ENCODE data around the gene ANKRD6. TPM values are rescaled to one million over a fixed set of nuclear protein-coding genes. Genes with fewer than 3 reads are reported as not detected.
A peak's percentile ranks its signal among the peaks of the same experiment; 100 is the strongest.

Gene ANKRD6
- total RNA-seq, 6 donors from 2014 or later, result 14.5 to 60.8 (median 30.7) TPM

DNA sequence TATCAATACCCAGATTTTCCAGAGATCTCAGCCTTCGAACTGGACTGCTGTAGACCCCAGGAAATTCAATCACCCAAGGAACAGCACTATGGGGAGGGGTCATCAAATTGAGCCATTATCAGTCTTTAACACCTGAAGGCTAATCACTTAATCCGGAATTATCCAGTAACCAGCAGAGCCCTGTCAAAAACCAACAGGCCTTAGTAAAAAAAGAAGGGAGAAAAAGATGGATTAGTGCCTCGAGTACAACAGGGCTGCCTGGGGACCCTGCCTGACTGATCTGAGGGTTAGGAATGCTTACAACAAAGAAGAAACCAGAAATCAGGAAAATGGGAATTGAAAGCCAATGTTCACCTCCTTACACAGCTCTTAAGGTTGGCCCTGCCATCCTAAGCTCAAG, 28.4 kb upstream of the ANKRD6 start:
- ATAC-seq (ENCODE audit: low FRiP score in 2 of 2) (no peak), DNase-seq (no peak)
- WGBS, 2 donors, result 80 to 88% methylated on average over 3 of the region's 3 CpGs

DNA sequence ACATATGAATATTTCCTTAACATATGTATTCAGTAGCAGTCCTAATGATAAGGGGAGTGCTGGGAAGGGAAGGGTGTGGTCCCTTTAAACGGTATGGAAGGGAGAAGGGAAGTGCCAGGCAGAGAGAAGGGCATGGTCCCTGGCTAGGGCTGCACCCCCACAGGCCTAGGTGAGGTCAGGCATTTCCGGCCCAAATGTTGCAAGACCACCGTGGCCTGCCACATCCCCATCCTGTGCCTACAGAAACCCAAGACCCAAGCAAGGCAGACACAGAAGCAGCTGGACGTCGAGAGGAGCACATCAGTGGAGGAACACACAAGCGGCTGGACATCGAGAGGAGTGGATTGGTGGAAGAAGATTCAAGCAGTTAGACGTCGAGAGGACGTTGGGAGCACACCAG, 26.8 kb upstream of the ANKRD6 start:
- no peak overlapping the region for H3K4me3 ChIP-seq
- no peaks in the 10 kb centered on the region for H3K9me3 ChIP-seq
- TF ChIP-seq EP300 (IDR thresholded peaks at IDR 0.05), result no peak
- no peak for TF ChIP-seq POLR2AphosphoS5 (IDR thresholded peaks at IDR 0.05)
- no peak for TF ChIP-seq POLR2A (IDR thresholded peaks at IDR 0.05)
- TF ChIP-seq, protein P1, sequence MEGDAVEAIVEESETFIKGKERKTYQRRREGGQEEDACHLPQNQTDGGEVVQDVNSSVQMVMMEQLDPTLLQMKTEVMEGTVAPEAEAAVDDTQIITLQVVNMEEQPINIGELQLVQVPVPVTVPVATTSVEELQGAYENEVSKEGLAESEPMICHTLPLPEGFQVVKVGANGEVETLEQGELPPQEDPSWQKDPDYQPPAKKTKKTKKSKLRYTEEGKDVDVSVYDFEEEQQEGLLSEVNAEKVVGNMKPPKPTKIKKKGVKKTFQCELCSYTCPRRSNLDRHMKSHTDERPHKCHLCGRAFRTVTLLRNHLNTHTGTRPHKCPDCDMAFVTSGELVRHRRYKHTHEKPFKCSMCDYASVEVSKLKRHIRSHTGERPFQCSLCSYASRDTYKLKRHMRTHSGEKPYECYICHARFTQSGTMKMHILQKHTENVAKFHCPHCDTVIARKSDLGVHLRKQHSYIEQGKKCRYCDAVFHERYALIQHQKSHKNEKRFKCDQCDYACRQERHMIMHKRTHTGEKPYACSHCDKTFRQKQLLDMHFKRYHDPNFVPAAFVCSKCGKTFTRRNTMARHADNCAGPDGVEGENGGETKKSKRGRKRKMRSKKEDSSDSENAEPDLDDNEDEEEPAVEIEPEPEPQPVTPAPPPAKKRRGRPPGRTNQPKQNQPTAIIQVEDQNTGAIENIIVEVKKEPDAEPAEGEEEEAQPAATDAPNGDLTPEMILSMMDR (IDR thresholded peaks at IDR 0.05), result no peak
- H3K27me3 ChIP-seq, result no peaks in the 10 kb centered on the region
- no peaks in the 10 kb centered on the region for H3K36me3 ChIP-seq
- peak in 1 of 2 donors; percentile 19 for ATAC-seq (ENCODE audit: low FRiP score in 2 of 2)
- no peak for DNase-seq
- peaks cover 4 to 10% (median 6%) of the 10 kb centered on the region in 4 donors for H3K4me1 ChIP-seq
- WGBS, 2 donors, result 48 to 53% methylated on average over 10 of the region's 10 CpGs
- H3K27ac ChIP-seq, result no peak overlapping the region

More for the DNA sequence above, 28.4 kb upstream of the ANKRD6 start:
- Histone ChIP-seq H3K9me3 (no peaks in the 10 kb centered on the region), H3K36me3 (no peaks in the 10 kb centered on the region), H3K27me3 (no peaks in the 10 kb centered on the region), H3K27ac (no peak overlapping the region), H3K4me1 (peaks cover 0 to 2% (median 0%) of the 10 kb centered on the region in 4 donors), H3K4me3 (no peak overlapping the region)
- TF ChIP-seq, protein P1 (IDR thresholded peaks at IDR 0.05), result no peak
- TF ChIP-seq POLR2A (IDR thresholded peaks at IDR 0.05) (no peak), POLR2AphosphoS5 (IDR thresholded peaks at IDR 0.05) (no peak), EP300 (IDR thresholded peaks at IDR 0.05) (no peak)

DNA sequence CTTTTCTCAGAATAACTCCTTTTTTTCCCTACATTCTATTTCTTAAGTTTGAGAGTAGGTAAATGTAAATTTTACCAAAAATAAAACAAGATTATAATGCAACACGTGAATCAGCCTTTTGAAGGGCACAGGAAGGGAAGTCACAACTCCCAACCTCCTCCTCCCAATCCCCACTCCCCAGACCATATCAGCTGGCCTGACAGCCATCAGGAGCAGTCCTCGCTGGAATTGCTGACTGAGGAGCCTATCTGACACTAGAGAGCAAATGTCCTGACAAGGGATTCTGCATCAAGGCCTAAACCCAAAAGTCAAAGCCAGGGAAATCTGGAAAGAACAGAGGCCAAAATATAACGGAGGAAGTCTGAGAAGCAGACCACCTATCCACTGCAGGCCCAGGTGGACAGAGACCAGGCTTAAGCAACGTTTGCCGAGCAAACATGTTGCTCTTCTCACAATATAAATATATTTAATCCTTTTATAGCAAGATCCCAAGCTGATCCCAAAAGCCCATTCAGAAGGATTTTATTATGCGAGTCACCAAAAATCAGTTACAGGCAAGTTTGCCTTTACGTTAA, 23.4 kb upstream of the ANKRD6 start:
- Histone ChIP-seq H3K4me1 (peaks cover 11 to 21% (median 17%) of the 10 kb centered on the region in 4 donors), H3K27me3 (no peaks in the 10 kb centered on the region), H3K36me3 (no peaks in the 10 kb centered on the region), H3K27ac (no peak overlapping the region), H3K4me3 (no peak overlapping the region), H3K9me3 (no peaks in the 10 kb centered on the region)
- 78 to 80% methylated on average over 7 of the region's 7 CpGs for WGBS, 2 donors
- ATAC-seq (ENCODE audit: low FRiP score in 2 of 2) (no peak), DNase-seq (no peak)
- TF ChIP-seq EP300 (IDR thresholded peaks at IDR 0.05) (no peak), POLR2AphosphoS5 (IDR thresholded peaks at IDR 0.05) (no peak), POLR2A (IDR thresholded peaks at IDR 0.05) (no peak)
- TF ChIP-seq, protein P1 (IDR thresholded peaks at IDR 0.05), result no peak

DNA sequence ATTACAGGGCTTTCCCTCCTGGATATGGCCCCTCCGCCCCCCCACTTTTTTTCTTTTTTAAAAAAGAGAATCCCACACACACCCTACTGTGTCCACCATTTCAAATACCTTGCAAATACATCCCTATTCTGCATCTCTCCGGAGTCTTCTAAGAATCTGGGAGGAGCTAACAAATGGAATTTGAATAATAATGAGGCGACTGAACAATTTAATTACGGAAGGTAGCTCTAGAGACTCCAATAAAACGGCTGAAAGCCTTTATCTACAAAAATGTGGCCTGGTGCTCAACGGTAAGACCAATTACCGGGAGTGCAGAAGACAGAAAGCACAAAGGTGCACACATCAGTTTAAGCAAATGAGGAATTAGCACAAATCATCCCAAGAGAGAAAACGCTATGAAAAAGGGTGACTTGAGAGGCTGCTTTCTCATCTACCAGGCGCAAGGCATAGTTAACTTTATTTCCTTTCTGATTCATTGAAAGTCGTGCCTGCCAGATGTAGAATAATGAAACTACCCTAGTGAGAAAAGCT, 22.7 kb upstream of the ANKRD6 start:
- Histone ChIP-seq H3K27ac (no peak overlapping the region), H3K27me3 (no peaks in the 10 kb centered on the region), H3K4me3 (peak overlapping the region in 2 of 4 donors; percentile 70 to 77), H3K36me3 (no peaks in the 10 kb centered on the region), H3K9me3 (no peaks in the 10 kb centered on the region), H3K4me1 (peaks cover 11 to 21% (median 17%) of the 10 kb centered on the region in 4 donors)
- ATAC-seq (ENCODE audit: low FRiP score in 2 of 2) (no peak), DNase-seq (no peak)
- no peak for TF ChIP-seq EP300 (IDR thresholded peaks at IDR 0.05)
- no peak for TF ChIP-seq POLR2A (IDR thresholded peaks at IDR 0.05)
- TF ChIP-seq POLR2AphosphoS5 (IDR thresholded peaks at IDR 0.05), result no peak
- TF ChIP-seq, protein P1 (IDR thresholded peaks at IDR 0.05), result no peak
- WGBS, 2 donors, result 65 to 72% methylated on average over 10 of the region's 10 CpGs

DNA sequence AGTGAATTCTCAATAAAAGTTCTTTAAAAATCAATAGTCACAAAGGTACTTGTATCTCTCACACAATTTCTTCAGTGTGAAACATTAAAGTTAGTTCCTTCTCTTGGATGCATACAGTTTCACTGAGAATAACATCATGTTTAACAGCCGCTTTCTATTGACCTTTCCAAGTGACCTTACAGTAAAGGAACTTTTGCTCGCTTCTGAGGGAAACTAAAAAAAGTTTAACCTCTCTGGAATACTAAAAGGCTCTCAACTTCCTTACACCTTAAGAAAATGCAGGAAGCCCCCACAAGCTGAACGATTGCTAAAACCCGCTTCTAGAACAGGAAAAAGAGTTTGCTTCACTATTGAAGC, 22.2 kb upstream of the ANKRD6 start:
- Histone ChIP-seq H3K9me3 (no peaks in the 10 kb centered on the region), H3K27ac (peak overlapping the region; percentile 64 to 86 (median 78)), H3K27me3 (no peaks in the 10 kb centered on the region), H3K4me3 (peak overlapping the region in 3 of 4 donors; percentile 60 to 77 (median 70)), H3K36me3 (no peaks in the 10 kb centered on the region), H3K4me1 (peaks cover 11 to 21% (median 17%) of the 10 kb centered on the region in 4 donors)
- 19 to 20% methylated on average over 4 of the region's 4 CpGs for WGBS, 2 donors
- no peak for ATAC-seq (ENCODE audit: low FRiP score in 2 of 2)
- TF ChIP-seq POLR2AphosphoS5 (IDR thresholded peaks at IDR 0.05), result no peak
- TF ChIP-seq POLR2A (IDR thresholded peaks at IDR 0.05), result no peak
- TF ChIP-seq, protein P1 (IDR thresholded peaks at IDR 0.05), result no peak
- no peak for TF ChIP-seq EP300 (IDR thresholded peaks at IDR 0.05)
- no peak for DNase-seq
